IPS DF 6.9 (cell line): Measurements from ENCODE around the gene MEGF10.

Source experiments
- DNase-seq: peaks from one replicate; pipeline ENCODE4 v3.0.0-alpha.2; 2013; ENCODE audit warnings: low read depth, low spot score
- H3K27ac ChIP-seq: one replicate; pipeline ENCODE4 v1.5.1; 2013; ENCODE audit warnings: low read length, control low read depth
- H3K27me3 ChIP-seq: 2 replicates; pipeline ENCODE4 v1.6.1; 2013; ENCODE audit warnings: mild to moderate bottlenecking, low read length; ENCODE audit not compliant: control insufficient read depth, insufficient read depth
- H3K36me3 ChIP-seq: 2 replicates; pipeline ENCODE4 v1.6.1; 2013; ENCODE audit warnings: low read length; ENCODE audit not compliant: control insufficient read depth, insufficient read depth
- H3K4me1 ChIP-seq: 2 replicates; pipeline ENCODE4 v1.6.1; 2013; ENCODE audit warnings: low read length; ENCODE audit not compliant: control insufficient read depth, insufficient read depth
- H3K4me3 ChIP-seq: 2 replicates; pipeline ENCODE4 v1.5.1; 2013; ENCODE audit warnings: mild to moderate bottlenecking, low read length
- H3K9me3 ChIP-seq: 2 replicates; pipeline ENCODE4 v1.6.1; 2013; ENCODE audit warnings: low read length, inconsistent platforms; ENCODE audit not compliant: control insufficient read depth, insufficient read depth
- WGBS: extraction: QIAGEN DNeasy Blood & Tissue Kit; methylation state at CpG from one replicate; pipeline ENCODE4 v1.1.7; 2013; ENCODE audit warnings: mixed read lengths, missing lambda C conversion rate; ENCODE audit not compliant: insufficient read length, insufficient coverage; 5-methylcytosine and 5-hydroxymethylcytosine counted together

The MEGF10 gene

DNA sequence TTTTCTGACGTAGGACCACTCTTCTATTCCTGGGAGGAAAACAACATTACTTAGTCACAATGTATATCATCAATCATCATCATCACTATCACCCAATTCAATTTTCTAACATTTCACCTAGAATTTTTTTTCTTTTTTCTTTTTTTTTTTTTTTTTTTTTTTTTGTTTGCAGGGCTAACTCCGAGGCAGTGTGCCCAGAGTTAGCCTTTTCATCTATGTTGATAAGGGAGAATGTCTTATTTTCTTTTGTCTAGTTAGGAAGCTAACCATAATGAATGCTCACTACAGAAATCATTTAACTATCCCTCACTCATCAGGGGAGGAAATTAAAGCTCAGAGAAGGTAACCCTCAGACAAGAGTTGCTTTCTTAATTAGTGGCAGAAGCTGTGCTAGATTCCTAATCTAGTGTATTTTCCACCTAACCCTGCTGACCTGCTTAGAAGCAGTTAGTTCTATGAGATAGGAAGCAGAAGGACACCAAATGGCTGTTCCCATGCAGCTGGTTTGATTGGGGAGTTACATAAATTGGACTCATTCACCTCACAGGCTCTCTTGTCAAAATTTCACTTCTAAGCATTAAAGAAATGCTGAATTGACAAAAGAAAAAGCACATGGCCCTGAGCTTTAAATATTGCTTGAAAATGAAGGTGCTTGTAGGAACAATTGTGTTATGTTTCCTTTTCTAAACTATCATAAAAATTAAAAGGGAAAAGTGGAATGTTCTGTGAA lies 218.2 kb downstream of the MEGF10 start:
- DNase-seq = no peak
- WGBS = no CpG with 5 or more reads among the region's 2 CpGs
- Histone ChIP-seq H3K27me3 (no peaks in the 10 kb centered on the region), H3K27ac (no peak overlapping the region), H3K4me1 (no peaks in the 10 kb centered on the region), H3K36me3 (no peaks in the 10 kb centered on the region), H3K9me3 (no peaks in the 10 kb centered on the region), H3K4me3 (no peak overlapping the region)
